Stomach (tissue), 9 donors: ENCODE data around the gene TBC1D8. TPM values are rescaled to one million over a fixed set of nuclear protein-coding genes. Genes with fewer than 3 reads are reported as not detected.

Experiments used
- DNase-seq, 2 donors: peaks; one replicate each; pipeline versions ENCODE4 v3.0.0 to v3.0.0-alpha.2; 2013 to 2019
- H3K27ac ChIP-seq, 5 donors: fragments of 200-600 bp in 4 of 5; sonication (generic) in 4 of 5; one replicate each; pipeline ENCODE4 v1.5.1; 2013 to 2019; ENCODE audit warnings: mild to moderate bottlenecking in 1 of 5, moderate library complexity in 1 of 5
- H3K27me3 ChIP-seq, 3 donors: fragments of 200-600 bp; sonication (generic); one replicate each; pipeline ENCODE4 v1.5.1; 2017 to 2019; ENCODE audit warnings: mixed run types in 1 of 3
- H3K36me3 ChIP-seq, 4 donors: fragments of 200-600 bp; sonication (generic); 1 replicate in 3 of 4; 2 replicates in 1 of 4; pipeline ENCODE4 v1.5.1; 2016 to 2019
- H3K4me1 ChIP-seq, 4 donors: fragments of 200-600 bp; sonication (generic); one replicate each; pipeline ENCODE4 v1.5.1; 2016 to 2019
- H3K4me3 ChIP-seq, 4 donors: fragments of 200-600 bp; sonication (generic) in 3 of 4; one replicate each; pipeline ENCODE4 v1.5.1; 2016 to 2019; ENCODE audit warnings: mild to moderate bottlenecking in 1 of 4
- H3K9me3 ChIP-seq, 4 donors: fragments of 200-600 bp; sonication (generic); one replicate each; pipeline ENCODE4 v1.5.1; 2016 to 2019
- CTCF ChIP-seq, 7 experiments: fragments of 450-650 bp in 4 of 7; fragments of 200-600 bp in 3 of 7; sonication (generic) in 3 of 7; IDR thresholded peaks; one replicate each; pipeline ENCODE4 v1.5.1; 2016 to 2019; ENCODE audit warnings: antibody characterized with exemption in 7 of 7, control low read depth in 2 of 7, mild to moderate bottlenecking in 1 of 7
- EP300 ChIP-seq: sonication (generic); formaldehyde crosslinking; IDR thresholded peaks from one replicate; pipeline ENCODE4 v1.6.1; 2017; ENCODE audit warnings: antibody characterized with exemption
- POLR2A ChIP-seq, 4 donors: fragments of 450-650 bp; IDR thresholded peaks; one replicate each; pipeline ENCODE4 v1.6.1; 2016; ENCODE audit warnings: antibody characterized with exemption in 4 of 4, control low read depth in 2 of 4, mild to moderate bottlenecking in 1 of 4, moderate library complexity in 1 of 4
- POLR2AphosphoS5 ChIP-seq, 3 donors: sonication (generic); formaldehyde crosslinking; IDR thresholded peaks; one replicate each; pipeline ENCODE4 v1.6.1; 2016; ENCODE audit warnings: antibody characterized with exemption in 3 of 3
- WGBS, 5 donors: extraction: QIAGEN DNeasy Blood & Tissue Kit in 3 of 5; methylation state at CpG; one replicate each; pipeline versions ENCODE4 v1.1.5 to v1.1.7; 2013 to 2018; 5-methylcytosine and 5-hydroxymethylcytosine counted together
- intact Hi-C: fragments of 100-400 bp; cut with DNase I; formaldehyde crosslinking; loops from one replicate; pipeline ENCODE4 v1.15.1; 2023; ENCODE audit warnings: low total_unique reads
- polyA plus RNA-seq, 3 donors: library from polyadenylated mRNA; stranded (reverse); fragments of 200-250 nt; gene quantifications; one replicate each; pipeline ENCODE4 v1.2.3, GENCODE V29; 2013
- total RNA-seq, 5 donors: library from RNA; depleted of rRNA; stranded (reverse); fragments of >200 nt; gene quantifications; one replicate each; pipeline versions ENCODE4 v1.1.0 to v1.2.3, GENCODE V29; 2014 to 2016
- donor health status: healthy with polysubstance abuse.
- donor health status: Bipolar disorder and iron deficiency.
- donor health status: healthy.

The TBC1D8 gene
- total and polyA plus RNA-seq, 8 donors, result 9.9 to 179 (median 74.9) TPM

DNA sequence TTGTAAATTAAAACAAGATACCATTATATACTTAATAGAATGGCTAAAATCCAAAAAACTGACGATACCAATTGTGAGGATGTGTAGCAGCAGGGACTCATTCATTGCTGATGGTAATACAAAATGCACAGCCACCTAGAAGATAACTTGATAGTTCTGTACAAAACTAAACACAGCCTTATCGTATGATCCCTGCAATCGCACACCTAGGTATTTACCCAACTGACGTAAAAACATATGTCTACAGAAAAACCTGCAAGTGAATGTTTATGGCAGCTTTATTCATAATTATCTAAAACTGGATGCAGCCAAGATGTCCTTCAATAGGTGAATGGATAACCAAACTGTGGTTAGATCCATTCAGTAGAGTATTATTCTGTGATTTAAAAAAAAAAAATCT is 45.5 kb downstream of the TBC1D8 start:
- H3K36me3 ChIP-seq, result no peaks in the 10 kb centered on the region
- H3K27ac ChIP-seq, result peak overlapping the region in 4 of 5 donors; percentile 41 to 83 (median 62)
- intact Hi-C loops, result no loop called here
- peak in 1 of 3 donors; percentile 14 for TF ChIP-seq POLR2AphosphoS5 (IDR thresholded peaks at IDR 0.05)
- no peak for TF ChIP-seq CTCF (IDR thresholded peaks at IDR 0.05)
- DNase-seq, result no peak
- peaks cover 0 to 7% (median 3%) of the 10 kb centered on the region in 4 donors for H3K9me3 ChIP-seq
- WGBS, 5 donors, result 26 to 68% (median 49%) methylated on average over 4 of the region's 4 CpGs
- peaks cover 34 to 70% (median 51%) of the 10 kb centered on the region in 4 donors for H3K4me1 ChIP-seq
- H3K27me3 ChIP-seq, result no peaks in the 10 kb centered on the region
- H3K4me3 ChIP-seq, result no peak overlapping the region

DNA sequence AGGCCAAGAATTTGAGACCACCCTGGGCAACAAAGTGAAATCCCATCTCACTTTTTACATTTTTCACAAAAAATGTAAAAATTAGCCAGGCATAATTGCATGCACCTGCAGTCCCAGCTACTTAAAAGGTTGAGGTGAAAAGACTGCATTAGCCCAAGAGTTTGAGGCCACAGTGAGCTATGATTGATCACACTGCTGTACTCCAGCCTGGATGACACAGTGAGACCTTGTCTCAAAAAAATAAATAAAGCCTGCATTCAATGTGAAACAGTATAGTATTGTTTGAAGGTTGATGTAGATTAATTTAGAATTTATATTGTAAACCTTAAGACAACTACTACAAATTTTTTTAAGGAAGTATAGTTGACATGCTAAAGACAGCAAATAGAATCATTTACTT is 53.5 kb downstream of the TBC1D8 start:
- TF ChIP-seq CTCF (IDR thresholded peaks at IDR 0.05), result no peak
- TF ChIP-seq POLR2A (IDR thresholded peaks at IDR 0.05), result no peak
- TF ChIP-seq EP300, result no peak
- TF ChIP-seq POLR2AphosphoS5 (IDR thresholded peaks at IDR 0.05), result no peak
- H3K27me3 ChIP-seq, result no peaks in the 10 kb centered on the region
- no peak overlapping the region for H3K27ac ChIP-seq
- intact Hi-C loops, result no loop called here
- peaks cover 0 to 5% (median 1%) of the 10 kb centered on the region in 4 donors for H3K9me3 ChIP-seq
- H3K4me1 ChIP-seq, result peaks cover 0 to 22% (median 13%) of the 10 kb centered on the region in 4 donors
- no peak overlapping the region for H3K4me3 ChIP-seq
- no peaks in the 10 kb centered on the region for H3K36me3 ChIP-seq
- DNase-seq, result no peak

DNA sequence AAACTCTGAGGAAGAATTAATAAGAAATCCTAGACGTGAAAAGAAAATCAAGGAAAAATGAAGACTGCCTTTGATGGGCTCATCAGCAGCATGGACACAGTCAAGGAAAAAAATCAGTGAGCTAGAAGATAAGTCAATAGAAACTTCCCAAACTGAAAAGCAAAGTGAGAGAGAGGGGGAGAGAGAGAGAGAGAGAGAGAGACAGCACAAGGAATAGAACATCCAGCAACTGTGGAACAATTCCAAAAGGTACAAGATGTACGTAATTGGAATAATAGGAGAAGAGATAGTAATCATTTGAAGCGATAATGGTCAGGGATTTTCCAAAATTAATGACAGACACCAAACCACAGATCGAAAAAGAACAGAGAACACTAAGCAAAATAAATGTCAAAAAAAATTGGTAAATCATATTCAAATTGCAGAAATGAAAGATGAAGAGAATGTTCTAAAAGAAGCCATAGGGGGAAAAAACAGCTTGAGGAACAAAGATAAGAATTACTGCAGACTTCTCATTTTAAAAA is 54.5 kb downstream of the TBC1D8 start:
- Histone ChIP-seq H3K27ac (no peak overlapping the region), H3K9me3 (peaks cover 0 to 4% (median 0%) of the 10 kb centered on the region in 4 donors), H3K27me3 (no peaks in the 10 kb centered on the region), H3K4me1 (peaks cover 0 to 22% (median 13%) of the 10 kb centered on the region in 4 donors), H3K4me3 (no peak overlapping the region), H3K36me3 (no peaks in the 10 kb centered on the region)
- TF ChIP-seq EP300, result no peak
- WGBS, 5 donors, result 72 to 88% (median 81%) methylated on average over 4 of the region's 4 CpGs
- intact Hi-C loops, result no loop called here
- DNase-seq, result no peak

DNA sequence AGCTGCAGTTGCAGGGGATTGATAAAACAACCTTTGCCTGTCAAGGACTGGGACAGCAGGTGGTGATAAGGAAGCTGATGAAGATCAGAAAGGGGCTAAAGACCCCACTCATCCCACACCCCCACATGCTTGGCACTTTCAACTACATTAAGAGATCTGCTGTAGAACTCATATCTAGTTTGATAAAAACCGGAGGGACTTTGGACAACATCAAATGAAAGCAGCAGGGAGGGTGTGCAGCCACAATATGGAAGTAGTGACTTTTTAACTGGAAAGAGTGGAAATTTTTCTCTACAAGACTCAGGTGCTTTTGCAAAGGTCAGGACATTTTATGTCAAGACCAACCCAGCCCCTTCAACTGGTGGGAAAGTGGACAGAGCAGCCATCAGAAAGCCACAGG is 56.8 kb downstream of the TBC1D8 start:
- no peak for TF ChIP-seq POLR2AphosphoS5 (IDR thresholded peaks at IDR 0.05)
- no peak for TF ChIP-seq EP300
- no peak for TF ChIP-seq POLR2A (IDR thresholded peaks at IDR 0.05)
- no peak for TF ChIP-seq CTCF (IDR thresholded peaks at IDR 0.05)
- 36 to 77% (median 43%) methylated on average over 1 of the region's 1 CpG for WGBS, 5 donors
- Histone ChIP-seq H3K4me1 (peaks cover 0 to 22% (median 16%) of the 10 kb centered on the region in 4 donors), H3K4me3 (no peak overlapping the region), H3K27ac (no peak overlapping the region), H3K27me3 (no peaks in the 10 kb centered on the region), H3K9me3 (no peaks in the 10 kb centered on the region), H3K36me3 (peaks cover 0 to 9% (median 5%) of the 10 kb centered on the region in 4 donors)
- intact Hi-C loops, result no loop called here
- DNase-seq, result no peak

- intact Hi-C loops, result no loop called here
- peaks cover 5 to 34% (median 25%) of the 10 kb centered on the region in 4 donors for H3K4me1 ChIP-seq
- H3K9me3 ChIP-seq, result no peaks in the 10 kb centered on the region
- no peaks in the 10 kb centered on the region for H3K27me3 ChIP-seq
- no peak for DNase-seq
- TF ChIP-seq POLR2AphosphoS5 (IDR thresholded peaks at IDR 0.05) (no peak), CTCF (IDR thresholded peaks at IDR 0.05) (no peak), POLR2A (IDR thresholded peaks at IDR 0.05) (no peak), EP300 (no peak)
- H3K27ac ChIP-seq, result no peak overlapping the region
- H3K36me3 ChIP-seq, result peaks cover 0 to 19% (median 7%) of the 10 kb centered on the region in 4 donors
- no peak overlapping the region for H3K4me3 ChIP-seq
- 82 to 90% (median 87%) methylated on average over 10 to 12 of the region's 12 CpGs for WGBS, 5 donors
Observed at GRCh38 chr2:101089942-101090799, 61.0 kb downstream of the TBC1D8 start.
